GM21529 (cell line): ENCODE results near the gene CDK14.

Experiments used
- ATAC-seq: cut with Tn5 transposase; IDR thresholded peaks from one replicate; pipeline ENCODE4 v1.9.1; 2021; ENCODE audit not compliant: unreplicated experiment

CDK14 gene

DNA sequence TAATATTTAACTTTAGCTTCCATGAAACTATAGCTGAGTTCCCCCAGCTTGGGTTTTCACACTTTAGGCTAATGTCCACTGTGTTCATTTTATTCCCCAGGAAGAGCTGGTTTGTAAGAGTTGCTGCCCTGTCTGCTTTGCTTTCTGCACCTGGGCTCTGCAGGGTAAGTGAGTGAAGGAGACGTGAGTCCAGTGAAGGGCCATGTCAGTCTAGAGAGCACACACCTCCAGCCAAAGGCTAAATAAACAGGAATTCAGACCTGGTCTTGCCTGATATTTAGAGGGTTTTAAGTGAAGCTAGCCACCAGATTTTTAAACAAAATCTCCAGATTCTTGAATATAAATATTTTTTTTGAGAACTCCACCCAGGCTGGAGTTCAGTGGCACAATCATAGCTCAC lies 643.7 kb downstream of the CDK14 start:
- no peak for ATAC-seq

DNA sequence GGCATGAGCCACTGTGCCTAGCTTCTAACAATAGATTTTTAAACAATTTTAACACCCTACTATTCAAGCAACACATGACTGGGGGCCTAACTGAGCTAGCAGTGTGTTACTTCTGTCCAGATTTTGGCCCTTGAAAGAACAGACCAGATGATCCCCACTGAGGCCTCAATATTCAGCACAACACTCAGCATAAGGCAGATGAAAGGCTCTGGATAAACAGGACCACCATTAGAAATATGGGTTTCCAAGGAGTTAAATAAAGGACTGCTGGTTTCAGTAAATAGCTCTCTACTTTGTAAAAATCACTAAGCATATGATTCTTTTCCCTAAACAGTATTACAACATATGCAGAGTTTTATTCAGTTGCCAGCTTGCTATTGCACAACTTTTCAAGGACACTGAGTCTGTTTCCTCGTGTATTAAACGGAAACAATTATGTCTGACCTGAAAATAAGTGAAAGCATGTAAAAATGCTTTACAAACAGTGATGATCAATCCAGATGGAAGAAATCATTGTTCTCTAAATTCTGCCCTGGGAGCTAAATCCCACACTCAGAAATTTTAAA lies 644.3 kb downstream of the CDK14 start:
- no peak for ATAC-seq

DNA sequence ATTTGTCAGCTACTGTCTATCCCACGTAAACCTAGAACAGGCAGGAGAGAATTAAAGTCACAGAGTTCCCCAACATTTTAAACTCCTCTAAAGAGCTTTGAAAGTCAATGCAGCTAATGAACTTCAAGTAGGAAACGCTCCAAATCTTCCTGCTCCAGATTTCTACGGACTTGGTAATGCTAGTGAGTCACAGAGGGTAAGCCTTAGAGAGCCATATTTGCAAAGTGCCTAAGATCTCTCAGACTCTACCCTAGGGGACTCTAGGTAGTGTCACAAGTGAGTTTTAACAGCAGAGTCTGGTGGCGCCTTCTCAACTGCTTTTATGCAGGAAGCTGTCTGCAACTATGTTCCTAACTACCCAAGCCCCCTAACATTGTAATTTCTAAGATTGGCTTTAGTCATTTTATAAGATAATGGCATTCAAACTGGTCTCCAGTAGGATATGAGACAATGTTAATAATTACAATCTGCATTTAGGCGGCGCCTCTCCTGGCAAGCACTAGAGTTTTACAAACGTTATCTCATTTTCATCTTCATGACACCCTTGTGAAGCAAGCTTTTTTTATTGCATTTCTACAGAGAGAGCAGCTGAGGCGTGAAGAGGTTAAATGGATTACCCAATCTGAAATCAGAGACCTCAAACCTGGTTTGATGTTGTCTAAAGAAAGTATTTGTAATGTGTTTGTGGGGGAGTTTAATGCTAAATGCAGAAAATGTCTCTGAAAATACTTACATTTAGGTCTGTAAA lies 646.1 kb downstream of the CDK14 start:
- no peak for ATAC-seq

DNA sequence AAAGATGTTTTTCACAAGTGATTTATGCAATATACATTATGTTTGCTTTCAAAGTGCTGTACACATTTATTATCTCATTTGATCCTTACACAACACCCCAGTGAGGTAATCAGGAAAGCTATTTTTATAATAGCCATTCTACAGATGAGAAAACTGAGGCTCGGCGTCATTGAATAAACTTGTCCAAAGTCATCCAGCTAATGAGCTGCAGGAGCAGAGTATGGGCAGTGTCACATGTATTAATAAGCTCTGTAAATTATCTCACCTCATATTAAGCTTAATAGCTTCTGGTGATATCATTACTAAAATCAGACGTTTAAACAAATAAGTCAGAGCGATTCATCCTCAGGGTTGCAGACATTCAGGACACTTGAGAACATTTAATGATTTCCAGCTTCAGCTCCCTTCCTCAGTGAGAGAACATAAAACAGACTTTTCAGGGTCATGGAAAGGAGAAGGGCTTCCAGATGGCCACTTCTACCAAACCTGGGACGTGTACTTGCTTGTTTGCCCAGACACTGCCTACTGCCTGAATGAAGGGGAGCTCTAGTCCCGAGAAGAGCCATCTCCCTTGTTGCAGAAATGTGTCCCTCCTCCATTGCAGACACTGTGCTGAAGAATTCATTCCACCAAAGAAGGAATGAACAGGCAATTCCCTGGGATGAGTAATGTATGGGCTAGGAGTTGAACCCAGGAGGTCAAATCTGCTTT lies 647.6 kb downstream of the CDK14 start:
- no peak for ATAC-seq

DNA sequence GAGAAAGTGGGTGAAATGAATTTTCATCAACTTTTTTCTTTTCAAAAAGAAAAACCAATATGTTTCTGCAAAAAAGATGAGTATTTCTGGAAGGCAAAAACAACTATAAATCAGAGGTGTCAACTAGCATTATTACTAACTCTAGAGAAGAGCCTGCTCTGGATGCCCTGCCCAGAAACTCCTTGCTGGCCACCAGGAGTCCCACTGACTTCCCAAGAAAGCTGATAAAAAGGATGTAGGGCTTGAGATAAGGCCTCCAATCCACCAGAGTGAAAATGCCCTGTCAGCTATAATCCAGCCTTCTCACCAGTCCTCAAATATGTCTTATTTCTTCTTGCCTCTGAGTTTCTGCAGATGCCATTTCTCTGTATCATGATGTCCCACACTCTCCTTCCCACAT lies 651.4 kb downstream of the CDK14 start:
- no peak for ATAC-seq

DNA sequence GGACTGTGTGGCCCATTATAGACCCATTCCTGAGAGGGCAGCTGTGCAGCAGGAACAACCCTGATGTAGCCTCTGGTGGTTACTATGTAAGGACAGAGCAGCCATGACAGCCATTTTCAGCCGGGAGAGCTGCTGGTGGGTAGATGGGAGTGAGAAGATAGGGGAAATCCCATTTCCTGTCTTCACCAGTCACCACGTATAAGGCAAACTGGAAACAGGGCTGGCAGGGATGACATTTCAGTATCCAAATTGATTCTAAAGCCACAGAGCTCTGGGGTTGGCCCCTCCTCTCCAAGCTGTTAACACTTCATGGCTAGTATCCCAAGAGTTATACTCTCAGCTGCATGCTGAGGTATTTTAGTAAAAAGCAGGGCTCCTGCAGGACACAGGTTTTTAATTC lies 652.9 kb downstream of the CDK14 start:
- ATAC-seq = no peak

DNA sequence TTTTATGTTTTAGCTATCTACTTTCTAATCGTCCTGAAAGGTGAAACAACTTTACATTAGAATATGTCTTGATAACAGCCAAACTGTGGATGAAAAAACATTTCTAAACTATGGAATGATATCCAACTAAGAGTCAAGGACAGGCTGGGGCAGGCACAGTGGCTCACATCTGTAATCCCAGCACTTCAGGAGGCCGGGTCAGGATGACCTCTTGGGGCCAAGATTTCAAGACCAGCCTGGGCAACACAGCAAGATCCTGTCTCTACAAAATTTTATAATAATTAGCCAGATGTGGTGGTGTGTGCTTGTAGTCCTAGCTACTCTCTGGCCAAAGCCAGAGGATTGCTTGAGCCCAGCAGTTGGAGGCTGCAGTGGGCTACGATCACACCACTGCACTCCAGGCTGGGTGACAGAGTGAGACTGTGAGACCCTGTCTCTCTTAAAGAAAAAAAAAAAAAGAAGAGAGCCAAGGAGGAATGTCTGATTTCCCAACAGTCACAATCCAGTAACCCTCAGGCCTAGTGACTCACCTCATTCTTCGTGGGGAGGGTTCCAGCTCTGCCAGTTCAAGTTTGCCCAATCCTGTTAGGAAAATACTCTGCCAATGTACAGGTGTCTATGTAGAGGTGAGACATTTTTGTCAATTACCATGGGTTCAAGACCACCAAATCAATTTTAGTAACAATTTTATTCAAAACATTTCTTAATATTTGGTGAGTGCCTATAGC lies 653.5 kb downstream of the CDK14 start:
- no peak for ATAC-seq

DNA sequence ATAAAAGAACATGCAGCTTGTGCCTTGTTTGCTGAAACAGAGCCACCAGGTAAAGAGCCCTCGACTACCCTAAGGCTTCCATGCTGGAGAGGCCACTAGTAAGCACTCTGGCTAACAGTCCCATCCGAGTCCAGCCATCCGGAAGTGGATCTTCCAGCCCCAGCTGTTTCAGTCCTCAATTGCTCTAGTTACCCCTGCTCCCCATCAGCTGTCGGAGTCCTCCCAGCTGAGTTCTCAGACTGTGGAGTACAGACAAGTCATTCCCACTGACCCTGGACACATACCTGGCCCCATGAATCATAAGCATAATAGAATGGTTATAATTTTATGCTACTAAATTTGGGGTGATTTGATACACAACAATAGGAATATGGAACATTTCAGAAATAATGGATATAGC lies 654.6 kb downstream of the CDK14 start:
- no peak for ATAC-seq

DNA sequence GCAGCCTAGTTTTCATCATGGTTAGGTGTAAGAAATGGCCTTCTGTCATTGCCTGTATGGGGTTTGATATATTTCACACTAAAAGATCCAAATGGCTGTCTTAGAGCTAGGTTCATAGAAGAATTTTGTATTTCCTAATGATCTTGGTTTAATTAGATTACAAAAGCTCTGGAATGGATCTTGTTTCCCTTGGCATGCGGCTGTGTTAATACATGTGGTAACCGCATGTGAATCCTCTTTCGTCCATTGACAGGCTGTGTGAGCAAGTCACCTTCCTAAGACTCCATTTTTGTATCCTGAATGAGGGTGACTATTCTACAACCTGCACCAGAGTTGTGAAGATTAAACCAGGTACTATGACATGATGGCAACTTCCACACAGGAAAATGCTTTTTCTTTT lies 655.8 kb downstream of the CDK14 start:
- no peak for ATAC-seq
